Measurements from ENCODE around the gene PCDHGA12. TPM values are rescaled to one million over a fixed set of nuclear protein-coding genes. Genes with fewer than 3 reads are reported as not detected.
"Not testable (repeated sequence)": the region's sequence is repeated elsewhere in the genome, so short reads cannot be mapped to it uniquely, and the experiment has no call there.

The PCDHGA12 gene
- total RNA-seq, 1 experiment from 2014 or later = not detected

GRCh38 chr5:141399555-141400258 lies 30.6 kb upstream of the PCDHGA12 start:
- peaks cover 9% of the 10 kb centered on the region for H3K9me3 ChIP-seq
- no peak overlapping the region for H3K4me3 ChIP-seq
- H3K27me3 ChIP-seq = no peaks in the 10 kb centered on the region
- no peaks in the 10 kb centered on the region for H3K36me3 ChIP-seq
- DNase-seq = no peak

DNA sequence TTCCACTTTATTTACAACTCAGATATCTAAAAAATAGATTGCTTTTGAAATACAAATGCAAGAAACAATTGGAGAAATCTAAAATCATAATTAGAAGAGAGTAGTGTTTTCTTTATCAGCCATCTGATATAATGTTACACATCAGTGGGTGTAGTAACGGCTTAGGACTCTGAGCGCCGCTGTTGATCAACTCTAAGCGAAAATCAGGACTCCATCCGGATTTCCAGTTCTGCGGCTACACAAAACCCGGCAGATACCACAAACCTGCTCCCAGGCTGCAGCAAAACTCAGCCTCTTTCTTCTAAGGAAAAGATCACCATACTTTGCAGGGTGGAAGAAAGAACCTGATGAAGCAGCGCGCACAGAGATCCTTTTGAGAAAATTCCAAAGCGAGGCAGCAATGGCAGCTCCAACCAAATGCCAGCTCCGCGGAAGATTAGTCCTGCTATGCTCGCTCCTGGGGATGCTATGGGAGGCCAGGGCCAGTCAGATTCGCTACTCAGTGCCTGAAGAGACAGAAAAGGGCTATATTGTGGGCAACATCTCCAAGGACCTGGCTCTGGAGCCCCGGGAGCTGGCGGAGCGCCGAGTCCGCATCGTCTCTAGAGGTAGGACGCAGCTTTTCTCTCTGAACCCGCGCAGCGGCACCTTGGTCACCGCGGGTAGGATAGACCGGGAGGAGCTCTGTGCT lies 27.6 kb upstream of the PCDHGA12 start, which contains the start of gene PCDHGA9:
Gene PCDHGA9 (plus strand): TSS at position 226 of the 691 bp plus-strand sequence. CDS start 175 bp downstream, at position 401.
- no peak within 1 kb of the TSS for H3K4me3 ChIP-seq
- no peak for DNase-seq
- H3K36me3 ChIP-seq = no peaks in the 10 kb centered on the region
- H3K27me3 ChIP-seq = peaks cover 2% of the 10 kb centered on the region; the same call in 1 of the 2 replicates
- peaks cover 6% of the 10 kb centered on the region for H3K9me3 ChIP-seq

GRCh38 chr5:141403387-141403786 lies 26.9 kb upstream of the PCDHGA12 start:
- peaks cover 6% of the 10 kb centered on the region for H3K9me3 ChIP-seq
- H3K4me3 ChIP-seq = no peak overlapping the region
- H3K36me3 ChIP-seq = no peaks in the 10 kb centered on the region
- peaks cover 2% of the 10 kb centered on the region; the same call in 1 of the 2 replicates for H3K27me3 ChIP-seq
- no peak for DNase-seq

DNA sequence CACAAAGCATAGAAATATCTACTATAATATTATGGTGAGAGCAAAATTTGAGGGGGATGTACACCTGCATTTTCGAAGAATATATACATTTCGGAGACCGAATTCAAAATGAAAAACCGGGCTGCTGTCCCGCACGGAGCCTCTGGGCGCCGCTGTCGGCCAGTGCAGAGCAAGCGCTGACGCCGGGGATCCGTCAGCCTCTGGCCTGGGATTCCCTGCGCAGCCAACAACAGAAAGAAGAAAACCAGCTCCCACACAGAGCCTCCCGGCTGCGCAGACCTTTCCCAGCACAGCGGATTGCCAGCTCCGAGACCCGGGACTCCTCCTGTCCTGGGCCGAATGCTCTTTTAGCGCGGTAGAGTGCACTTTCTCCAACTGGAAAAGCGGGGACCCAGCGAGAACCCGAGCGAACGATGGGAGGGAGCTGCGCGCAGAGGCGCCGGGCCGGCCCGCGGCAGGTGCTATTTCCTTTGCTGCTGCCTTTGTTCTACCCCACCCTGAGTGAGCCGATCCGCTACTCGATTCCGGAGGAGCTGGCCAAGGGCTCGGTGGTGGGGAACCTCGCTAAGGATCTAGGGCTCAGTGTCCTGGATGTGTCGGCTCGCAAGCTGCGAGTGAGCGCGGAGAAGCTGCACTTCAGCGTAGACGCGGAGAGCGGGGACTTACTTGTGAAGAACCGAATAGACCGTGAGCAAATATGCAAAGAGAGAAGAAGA lies 22.4 kb upstream of the PCDHGA12 start, which contains the start of gene PCDHGB6:
Gene PCDHGB6 (plus strand): TSS at position 232 of the 716 bp plus-strand sequence. CDS start 182 bp downstream, at position 414.
- H3K27me3 ChIP-seq, DNase-seq, H3K36me3 ChIP-seq, H3K9me3 ChIP-seq, H3K4me3 ChIP-seq: not testable (repeated sequence)

GRCh38 chr5:141409598-141410306 lies 20.6 kb upstream of the PCDHGA12 start:
- DNase-seq = no peak
- Histone ChIP-seq H3K4me3 (no peak overlapping the region), H3K9me3 (no peaks in the 10 kb centered on the region; the same call in 1 of the 2 replicates), H3K36me3 (no peaks in the 10 kb centered on the region), H3K27me3 (peaks cover 2% of the 10 kb centered on the region; the same call in 1 of the 2 replicates)

- DNase-seq = no peak
- H3K27me3 ChIP-seq = peaks cover 2% of the 10 kb centered on the region; the same call in 1 of the 2 replicates
- H3K4me3 ChIP-seq = no peak overlapping the region
- no peaks in the 10 kb centered on the region for H3K36me3 ChIP-seq
- H3K9me3 ChIP-seq = peaks cover 3% of the 10 kb centered on the region; the same call in 1 of the 2 replicates
Measured at GRCh38 chr5:141411575-141411974, 18.7 kb upstream of the PCDHGA12 start.

DNA sequence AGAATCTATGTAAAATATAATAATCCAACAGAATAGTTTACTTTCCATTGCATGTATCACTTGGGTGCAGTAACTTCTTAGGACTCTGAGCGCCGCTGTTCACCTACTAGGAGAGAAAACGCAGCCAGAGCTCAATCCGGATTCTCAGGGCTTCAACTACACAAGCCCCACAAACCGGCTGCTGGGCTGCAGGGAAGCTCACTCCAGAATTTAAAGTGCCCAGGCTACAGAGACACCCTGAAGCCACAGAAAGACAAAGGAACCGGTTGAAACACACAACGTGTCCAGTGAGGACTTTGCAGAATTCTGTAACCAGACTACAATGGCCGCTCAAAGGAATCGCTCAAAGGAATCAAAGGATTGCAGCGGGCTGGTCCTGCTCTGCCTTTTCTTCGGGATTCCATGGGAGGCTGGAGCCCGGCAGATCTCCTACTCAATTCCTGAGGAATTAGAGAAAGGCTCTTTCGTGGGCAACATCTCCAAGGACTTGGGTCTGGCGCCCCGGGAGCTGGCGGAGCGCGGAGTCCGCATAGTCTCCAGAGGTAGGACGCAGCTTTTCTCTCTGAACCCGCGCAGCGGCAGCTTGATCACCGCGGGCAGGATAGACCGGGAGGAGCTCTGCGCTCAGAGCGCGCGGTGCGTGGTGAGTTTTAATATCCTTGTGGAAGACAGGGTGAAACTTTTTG lies 17.3 kb upstream of the PCDHGA12 start, which contains the start of gene PCDHGA10:
Gene PCDHGA10 (plus strand): TSS at position 134 of the 686 bp plus-strand sequence. CDS start 189 bp downstream, at position 323.
- H3K9me3 ChIP-seq = peaks cover 3% of the 10 kb centered on the region; the same call in 1 of the 2 replicates
- peak; percentile 32 for DNase-seq
- no peak within 1 kb of the TSS for H3K4me3 ChIP-seq
- no peaks in the 10 kb centered on the region for H3K36me3 ChIP-seq
- no peaks in the 10 kb centered on the region for H3K27me3 ChIP-seq

GRCh38 chr5:141413540-141414069 lies 16.7 kb upstream of the PCDHGA12 start:
- Histone ChIP-seq H3K4me3 (no peak overlapping the region), H3K9me3 (peaks cover 6% of the 10 kb centered on the region; the same call in 1 of the 2 replicates), H3K36me3 (no peaks in the 10 kb centered on the region), H3K27me3 (no peaks in the 10 kb centered on the region)
- no peak for DNase-seq

GRCh38 chr5:141414548-141415274 lies 15.6 kb upstream of the PCDHGA12 start:
- not testable (repeated sequence) for H3K27me3 ChIP-seq, H3K4me3 ChIP-seq, DNase-seq, H3K9me3 ChIP-seq, H3K36me3 ChIP-seq

DNA sequence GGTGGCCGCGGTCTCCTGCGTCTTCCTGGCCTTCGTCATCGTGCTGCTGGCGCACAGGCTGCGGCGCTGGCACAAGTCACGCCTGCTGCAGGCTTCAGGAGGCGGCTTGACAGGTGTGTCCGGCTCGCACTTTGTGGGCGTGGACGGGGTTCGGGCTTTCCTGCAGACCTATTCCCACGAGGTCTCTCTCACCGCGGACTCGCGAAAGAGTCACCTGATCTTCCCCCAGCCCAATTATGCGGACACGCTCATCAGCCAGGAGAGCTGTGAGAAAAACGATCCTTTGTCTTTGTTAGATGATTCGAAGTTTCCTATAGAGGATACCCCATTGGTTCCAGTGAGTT lies 15.1 kb upstream of the PCDHGA12 start:
- DNase-seq, H3K4me3 ChIP-seq, H3K27me3 ChIP-seq, H3K36me3 ChIP-seq, H3K9me3 ChIP-seq: not testable (repeated sequence)

GRCh38 chr5:141417494-141418172 lies 12.7 kb upstream of the PCDHGA12 start, which contains the start of gene PCDHGB7:
PCDHGB7 (plus strand) TSS chr5:141417677; CDS start chr5:141417860, 183 bp downstream.
- DNase-seq = peak; percentile 51
- H3K36me3 ChIP-seq, H3K27me3 ChIP-seq, H3K4me3 ChIP-seq: not testable (repeated sequence)
- peaks cover 15% of the 10 kb centered on the region; the same call in 1 of the 2 replicates for H3K9me3 ChIP-seq

DNA sequence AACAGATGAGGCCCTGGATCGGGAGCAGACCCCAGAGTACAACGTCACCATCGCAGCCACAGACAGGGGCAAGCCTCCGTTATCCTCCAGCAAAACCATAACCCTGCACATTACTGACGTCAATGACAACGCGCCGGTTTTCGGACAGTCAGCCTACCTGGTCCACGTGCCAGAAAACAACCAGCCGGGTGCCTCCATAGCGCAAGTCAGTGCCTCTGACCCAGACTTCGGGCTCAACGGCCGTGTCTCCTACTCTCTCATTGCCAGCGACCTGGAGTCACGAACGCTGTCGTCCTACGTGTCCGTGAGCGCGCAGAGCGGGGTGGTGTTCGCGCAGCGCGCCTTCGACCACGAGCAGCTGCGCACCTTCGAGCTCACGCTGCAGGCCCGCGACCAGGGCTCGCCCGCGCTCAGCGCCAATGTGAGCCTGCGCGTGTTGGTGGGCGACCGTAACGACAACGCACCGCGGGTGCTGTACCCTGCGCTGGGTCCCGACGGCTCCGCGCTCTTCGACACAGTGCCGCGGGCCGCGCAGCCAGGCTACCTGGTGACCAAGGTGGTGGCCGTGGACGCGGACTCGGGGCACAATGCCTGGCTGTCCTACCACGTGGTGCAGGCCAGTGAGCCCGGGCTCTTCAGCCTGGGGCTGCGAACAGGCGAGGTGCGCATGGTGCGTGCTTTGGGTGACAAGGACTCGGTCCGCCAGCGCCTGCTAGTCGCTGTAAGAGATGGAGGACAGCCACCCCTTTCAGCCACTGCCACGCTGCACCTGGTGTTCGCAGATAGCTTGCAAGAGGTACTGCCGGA lies 11.0 kb upstream of the PCDHGA12 start:
- no peaks in the 10 kb centered on the region for H3K36me3 ChIP-seq
- H3K9me3 ChIP-seq = peaks cover 15% of the 10 kb centered on the region; the same call in 1 of the 2 replicates
- DNase-seq = no peak
- H3K4me3 ChIP-seq = no peak overlapping the region
- no peaks in the 10 kb centered on the region for H3K27me3 ChIP-seq

DNA sequence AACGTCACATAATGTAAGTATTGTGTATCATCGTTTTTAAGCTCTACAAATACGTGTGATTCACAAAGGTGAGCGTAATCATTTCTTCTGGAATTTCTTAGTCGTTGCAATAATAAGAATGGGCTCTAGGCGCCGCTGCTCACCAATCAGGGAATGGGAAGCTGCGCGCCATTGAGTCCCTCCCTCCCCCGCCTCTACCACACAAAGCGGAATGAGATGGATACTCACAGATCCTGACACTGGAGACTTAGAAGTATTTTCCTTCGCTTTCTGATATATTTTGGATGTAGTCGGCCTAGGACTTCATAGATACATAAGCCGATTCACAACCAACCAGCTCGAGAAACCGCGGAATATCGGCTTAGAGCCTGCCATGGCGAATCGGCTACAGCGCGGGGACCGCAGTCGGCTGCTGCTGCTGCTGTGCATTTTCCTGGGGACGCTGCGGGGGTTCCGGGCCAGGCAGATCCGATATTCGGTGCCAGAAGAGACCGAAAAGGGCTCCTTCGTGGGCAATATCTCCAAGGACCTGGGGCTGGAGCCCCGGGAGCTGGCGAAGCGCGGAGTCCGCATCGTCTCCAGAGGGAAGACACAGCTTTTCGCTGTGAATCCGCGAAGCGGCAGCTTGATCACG lies 9.3 kb upstream of the PCDHGA12 start, which contains the start of gene PCDHGA11:
Gene PCDHGA11 (plus strand): TSS at position 197 of the 634 bp plus-strand sequence. CDS start 177 bp downstream, at position 374.
- no peaks in the 10 kb centered on the region for H3K27me3 ChIP-seq
- H3K9me3 ChIP-seq = peaks cover 15% of the 10 kb centered on the region; the same call in 1 of the 2 replicates
- no peak within 1 kb of the TSS for H3K4me3 ChIP-seq
- DNase-seq = no peak
- no peaks in the 10 kb centered on the region for H3K36me3 ChIP-seq
